ENCODE results near the gene DDX19B. TPM values are rescaled to one million over a fixed set of nuclear protein-coding genes. Genes with fewer than 3 reads are reported as not detected.

DDX19B gene
- total RNA-seq, 1 experiment from 2014 or later: 38.4 TPM

DNA sequence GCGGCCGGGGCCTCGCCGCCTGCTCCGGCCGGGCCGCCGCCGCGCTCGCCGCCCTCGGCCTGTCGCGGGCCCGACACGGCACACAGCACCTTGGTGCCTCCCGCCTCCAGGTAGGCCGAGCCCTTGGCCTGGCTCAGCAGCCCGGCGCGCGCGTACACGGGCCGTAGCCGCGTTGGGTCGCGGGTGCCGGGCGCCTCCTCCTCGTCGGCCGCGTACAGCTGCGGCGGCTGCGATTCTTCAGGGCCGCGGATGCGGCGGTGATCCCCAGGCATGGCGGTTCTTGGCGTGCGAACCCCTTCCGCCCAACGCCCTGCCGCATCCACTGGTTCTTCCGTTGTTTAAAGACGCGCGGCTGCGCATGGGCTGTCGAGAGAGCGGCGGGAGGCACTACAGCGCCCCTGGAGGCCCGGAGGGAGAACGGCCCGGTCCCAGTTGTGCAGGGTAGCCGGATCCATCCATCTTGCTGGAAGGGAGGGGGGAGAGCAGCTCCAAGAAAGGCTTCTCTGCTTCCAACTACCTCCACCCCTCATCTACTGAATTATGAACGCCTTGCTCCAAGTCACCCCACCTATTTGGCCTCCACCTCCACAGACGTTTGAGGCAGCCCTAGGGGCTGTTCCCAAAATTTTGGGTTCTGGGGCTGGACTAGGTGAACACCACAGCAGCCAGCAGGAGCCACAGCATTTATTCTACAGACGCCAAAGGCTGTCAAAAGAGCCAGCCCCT is 47.2 kb upstream of the DDX19B start, which contains the start of gene EXOSC6:
Gene EXOSC6, minus strand, starts transcription at position 312 of the 726 bp plus-strand sequence. Its CDS starts 40 bp downstream, at position 272.
- peak; percentile 92 for DNase-seq (ENCODE audit: low spot score)
- H3K4me1 Mint-ChIP-seq: peaks cover 6% of the 10 kb centered on the region
- H3K4me3 Mint-ChIP-seq: peak within 1 kb of the TSS; percentile 78
- peak within 1 kb of the TSS; percentile 90 for H3K27ac Mint-ChIP-seq
- H3K36me3 Mint-ChIP-seq: peaks cover 42% of the 10 kb centered on the region
- no peaks in the 10 kb centered on the region; the same call in 1 of the 2 replicates for H3K27me3 Mint-ChIP-seq (ENCODE audit: low read depth)
- ChIA-PET CTCF (interaction anchor here (0.6 to 3.2 kb wide), 17 partner anchors 8 to 747 kb away, joined by 3 to 26 read pairs (median 4); partner anchors contain the start of gene AARS1), POLR2A (interaction anchor here (0.6 to 1.8 kb wide), 6 partner anchors 28 to 130 kb away, joined by 3 to 9 read pairs (median 4); partner anchors contain the start of gene AARS1)
- peak; percentile 87 for ATAC-seq
- H3K9me3 Mint-ChIP-seq: no peaks in the 10 kb centered on the region
- TF ChIP-seq ATF6 (CRISPR knock-in tag; IDR thresholded peaks at IDR 0.05) (no peak), NR2C2 (CRISPR knock-in tag; IDR thresholded peaks at IDR 0.05) (peak; percentile 58; the same call in 1 of the 2 replicates), IRF1 (CRISPR knock-in tag; IDR thresholded peaks at IDR 0.05) (no peak; the same call in none of the 2 replicates), ZNF416 (CRISPR knock-in tag; IDR thresholded peaks at IDR 0.05) (peak; percentile 94), FOXP1 (CRISPR knock-in tag; IDR thresholded peaks at IDR 0.05; ENCODE audit: borderline replicate concordance) (peak; percentile 96), GRHL2 (CRISPR knock-in tag; IDR thresholded peaks at IDR 0.05; ENCODE audit: insufficient replicate concordance, severe bottlenecking) (no peak), ZNF396 (CRISPR knock-in tag; IDR thresholded peaks at IDR 0.05; ENCODE audit: borderline replicate concordance) (no peak), CBFB (CRISPR knock-in tag; IDR thresholded peaks at IDR 0.05; ENCODE audit: low read depth) (peak; percentile 97), SMAD3 (CRISPR knock-in tag; IDR thresholded peaks at IDR 0.05; ENCODE audit: borderline replicate concordance) (peak; percentile 85), ELF4 (CRISPR knock-in tag; IDR thresholded peaks at IDR 0.05; ENCODE audit: low read depth) (no peak; the same call in 1 of the 2 replicates), TP53 (CRISPR knock-in tag; IDR thresholded peaks at IDR 0.05) (peak; percentile 95), PREB (CRISPR knock-in tag; IDR thresholded peaks at IDR 0.05; ENCODE audit: borderline replicate concordance) (no peak), ZNF219 (CRISPR knock-in tag; IDR thresholded peaks at IDR 0.05; ENCODE audit: borderline replicate concordance) (no peak), NFATC4 (CRISPR knock-in tag; IDR thresholded peaks at IDR 0.05) (peak; percentile 88), USF1 (CRISPR knock-in tag; IDR thresholded peaks at IDR 0.05) (peak; percentile 73), JAZF1 (CRISPR knock-in tag; IDR thresholded peaks at IDR 0.05) (no peak), TEAD1 (CRISPR knock-in tag; IDR thresholded peaks at IDR 0.05) (peak; percentile 91), SMAD4 (CRISPR knock-in tag; IDR thresholded peaks at IDR 0.05) (0 out of 2 replicates have a peak, but pooled peaks have one; percentile 54), MYBL2 (CRISPR knock-in tag; IDR thresholded peaks at IDR 0.05) (peak; percentile 98), ZNF512 (CRISPR knock-in tag; IDR thresholded peaks at IDR 0.05; ENCODE audit: borderline replicate concordance) (no peak), E2F5 (CRISPR knock-in tag; IDR thresholded peaks at IDR 0.05) (peak; percentile 94), PRRX2 (CRISPR knock-in tag; IDR thresholded peaks at IDR 0.05) (no peak), FOXK1 (CRISPR knock-in tag; IDR thresholded peaks at IDR 0.05) (peak; percentile 97), HMGXB4 (CRISPR knock-in tag; IDR thresholded peaks at IDR 0.05) (peak; percentile 94)
- TF ChIP-seq, protein P1, sequence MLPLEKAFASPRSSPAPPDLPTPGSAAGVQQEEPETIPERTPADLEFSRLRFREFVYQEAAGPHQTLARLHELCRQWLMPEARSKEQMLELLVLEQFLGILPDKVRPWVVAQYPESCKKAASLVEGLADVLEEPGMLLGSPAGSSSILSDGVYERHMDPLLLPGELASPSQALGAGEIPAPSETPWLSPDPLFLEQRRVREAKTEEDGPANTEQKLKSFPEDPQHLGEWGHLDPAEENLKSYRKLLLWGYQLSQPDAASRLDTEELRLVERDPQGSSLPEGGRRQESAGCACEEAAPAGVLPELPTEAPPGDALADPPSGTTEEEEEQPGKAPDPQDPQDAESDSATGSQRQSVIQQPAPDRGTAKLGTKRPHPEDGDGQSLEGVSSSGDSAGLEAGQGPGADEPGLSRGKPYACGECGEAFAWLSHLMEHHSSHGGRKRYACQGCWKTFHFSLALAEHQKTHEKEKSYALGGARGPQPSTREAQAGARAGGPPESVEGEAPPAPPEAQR (CRISPR knock-in tag; IDR thresholded peaks at IDR 0.05): no peak

Measured in WTC11 (cell line).